Measurements from ENCODE around the gene SBNO2. TPM values are rescaled to one million over a fixed set of nuclear protein-coding genes. Genes with fewer than 3 reads are reported as not detected.

The SBNO2 gene
- total RNA-seq, 4 donors from 2014 or later = 26.4 to 71.0 (median 57.8) TPM

- Histone ChIP-seq H3K4me3 (no peak overlapping the region), H3K27me3 (no peaks in the 10 kb centered on the region), H3K4me1 (peaks cover 0 to 16% (median 8%) of the 10 kb centered on the region in 4 donors), H3K36me3 (peaks cover 0 to 62% (median 0%) of the 10 kb centered on the region in 3 donors), H3K9me3 (no peaks in the 10 kb centered on the region), H3K27ac (no peak overlapping the region)
- no peak for DNase-seq
- TF ChIP-seq POLR2A (IDR thresholded peaks at IDR 0.05) (no peak), CTCF (IDR thresholded peaks at IDR 0.05) (no peak)
These were observed 48.2 kb downstream of the SBNO2 start for GRCh38 chr19:1125601-1126467.

DNA sequence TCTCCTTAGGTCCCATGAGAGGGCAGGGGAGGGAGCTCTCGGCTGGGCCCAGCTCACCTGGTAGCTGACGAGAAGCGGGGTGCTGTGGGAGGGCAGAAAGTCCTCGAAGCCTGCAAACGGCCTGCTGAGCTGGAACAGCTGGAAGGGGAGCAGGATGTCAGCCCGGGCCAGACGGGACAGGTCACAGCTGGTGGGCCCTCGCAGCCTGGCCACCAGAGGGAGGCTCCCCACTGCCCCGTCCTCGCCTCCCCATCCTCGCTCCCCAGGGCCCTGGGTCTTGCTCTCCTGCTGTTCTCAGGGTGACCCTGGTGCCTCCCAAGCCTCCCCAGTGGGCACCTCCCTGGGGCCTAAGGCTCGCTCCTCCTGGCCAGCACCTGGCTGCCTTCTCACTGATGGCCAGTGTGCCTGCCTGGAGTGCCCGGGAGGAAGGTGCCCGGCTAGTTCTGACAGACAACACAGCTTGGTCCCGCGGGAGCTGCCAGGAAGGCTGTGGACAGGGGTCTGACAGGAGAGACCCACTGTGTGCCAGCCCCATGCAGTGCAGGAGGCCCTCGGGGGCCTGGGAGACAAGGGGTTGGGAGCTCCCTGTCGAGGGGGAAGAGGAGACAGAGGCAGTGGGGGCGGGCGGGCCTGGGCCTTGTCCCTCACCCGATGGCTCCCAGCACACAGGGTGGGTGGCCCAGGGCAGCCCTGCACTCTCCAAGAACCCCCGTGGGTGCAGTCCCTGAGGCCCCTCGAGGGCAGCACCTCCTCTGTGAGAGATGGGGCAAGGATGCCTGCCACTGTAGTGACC lies 50.0 kb downstream of the SBNO2 start:
- Histone ChIP-seq H3K4me3 (no peak overlapping the region), H3K27ac (peak overlapping the region in 1 of 4 donors; percentile 39), H3K9me3 (no peaks in the 10 kb centered on the region), H3K4me1 (no peaks in the 10 kb centered on the region), H3K27me3 (no peaks in the 10 kb centered on the region), H3K36me3 (peaks cover 0 to 79% (median 0%) of the 10 kb centered on the region in 3 donors)
- no peak for DNase-seq
- TF ChIP-seq CTCF (IDR thresholded peaks at IDR 0.05) = no peak
- no peak for TF ChIP-seq POLR2A (IDR thresholded peaks at IDR 0.05)

- no peak for DNase-seq
- Histone ChIP-seq H3K4me1 (no peaks in the 10 kb centered on the region), H3K27me3 (no peaks in the 10 kb centered on the region), H3K9me3 (no peaks in the 10 kb centered on the region), H3K36me3 (peaks cover 0 to 86% (median 0%) of the 10 kb centered on the region in 3 donors), H3K4me3 (no peak overlapping the region), H3K27ac (no peak overlapping the region)
- no peak for TF ChIP-seq POLR2A (IDR thresholded peaks at IDR 0.05)
- no peak for TF ChIP-seq CTCF (IDR thresholded peaks at IDR 0.05)
These were observed 50.7 kb downstream of the SBNO2 start for GRCh38 chr19:1123381-1123780.

DNA sequence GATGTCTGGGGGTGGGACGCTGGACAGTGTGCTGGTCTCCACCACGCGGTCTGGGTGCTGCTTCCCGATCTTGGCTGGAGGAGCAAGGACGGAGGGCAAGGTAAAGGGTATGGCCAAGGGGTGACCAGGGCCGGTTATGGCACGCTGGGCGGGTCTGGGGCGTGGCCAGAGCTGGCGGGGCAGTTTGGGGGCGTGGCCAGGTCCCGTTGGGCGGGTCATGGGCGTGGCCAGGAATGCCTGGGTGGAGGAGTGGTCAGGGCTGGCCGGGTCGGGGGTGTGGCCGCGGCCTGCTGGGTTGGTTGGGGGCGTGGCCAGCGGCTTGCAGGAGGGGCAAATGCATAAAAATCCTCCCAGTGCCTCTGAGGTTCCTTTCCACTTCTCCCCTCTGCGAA lies 51.1 kb downstream of the SBNO2 start:
- Histone ChIP-seq H3K4me1 (no peaks in the 10 kb centered on the region), H3K4me3 (no peak overlapping the region), H3K36me3 (peaks cover 0 to 90% (median 0%) of the 10 kb centered on the region in 3 donors), H3K9me3 (no peaks in the 10 kb centered on the region), H3K27me3 (no peaks in the 10 kb centered on the region), H3K27ac (peak overlapping the region in 1 of 4 donors; percentile 27)
- DNase-seq = peak; percentile 53 to 83 (median 78)
- TF ChIP-seq CTCF (IDR thresholded peaks at IDR 0.05) = no peak
- no peak for TF ChIP-seq POLR2A (IDR thresholded peaks at IDR 0.05)

DNA sequence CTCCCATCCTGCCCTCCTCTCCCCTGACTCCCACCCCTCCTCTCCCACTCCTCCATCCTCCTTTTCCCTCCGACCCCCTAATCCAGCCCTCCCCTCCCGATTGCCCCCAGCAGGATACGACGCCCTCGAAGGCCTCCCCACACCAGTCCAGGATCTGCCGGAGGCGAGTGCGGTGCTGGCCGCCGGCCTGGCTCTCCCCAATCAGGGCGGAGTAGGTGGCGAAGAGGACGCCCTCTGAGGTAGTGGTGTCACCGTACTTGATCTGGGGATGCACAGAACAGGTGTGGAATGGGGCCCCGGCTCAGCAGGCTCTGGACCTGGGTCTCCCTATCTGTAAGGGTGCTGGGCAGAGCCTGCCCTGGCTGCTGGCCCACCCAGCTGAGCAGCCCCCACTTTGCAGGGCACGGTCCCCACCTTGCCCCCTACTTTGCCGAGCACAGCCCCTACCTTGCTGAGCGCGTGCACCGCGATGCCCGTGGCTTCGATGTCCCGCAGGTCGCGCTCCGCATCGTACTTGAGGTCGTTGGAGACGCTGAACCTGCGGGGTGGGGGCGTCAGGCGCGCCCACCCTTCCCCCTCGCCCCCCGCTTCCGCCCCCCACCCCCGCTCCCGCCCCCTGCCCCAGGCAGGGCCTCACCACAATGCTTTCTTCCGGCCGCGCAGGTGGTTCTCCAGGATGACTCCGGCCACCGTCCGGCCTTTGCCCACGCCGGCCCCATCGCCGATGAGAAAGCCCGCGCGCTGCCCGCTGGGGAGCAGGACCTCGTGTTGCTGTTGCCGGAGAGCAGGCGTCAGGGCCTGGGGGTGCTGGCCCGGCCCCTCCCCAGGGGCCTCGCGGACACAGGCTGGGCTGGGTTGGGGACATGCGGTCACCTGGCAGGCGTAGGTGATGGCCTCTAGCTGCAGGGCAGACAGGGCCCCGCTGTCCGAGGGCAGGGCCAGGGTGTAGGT lies 51.8 kb downstream of the SBNO2 start:
- no peaks in the 10 kb centered on the region for H3K27me3 ChIP-seq
- no peak for DNase-seq
- H3K36me3 ChIP-seq = peaks cover 0 to 92% (median 0%) of the 10 kb centered on the region in 3 donors
- H3K9me3 ChIP-seq = no peaks in the 10 kb centered on the region
- TF ChIP-seq POLR2A (IDR thresholded peaks at IDR 0.05) (no peak), CTCF (IDR thresholded peaks at IDR 0.05) (no peak)
- no peak overlapping the region for H3K4me3 ChIP-seq
- H3K27ac ChIP-seq = peak overlapping the region in 1 of 4 donors; percentile 27
- no peaks in the 10 kb centered on the region for H3K4me1 ChIP-seq

Data from Peyer's patch (tissue), 4 donors.